HG03175 (cell line): ENCODE results near the gene DUSP10.
A peak's percentile ranks its signal among the peaks of the same experiment; 100 is the strongest.

Source experiments
- ATAC-seq: cut with Tn5 transposase; IDR thresholded peaks from one replicate; pipeline ENCODE4 v1.9.1; 2021; ENCODE audit warnings: mild to moderate bottlenecking, moderate library complexity; ENCODE audit not compliant: unreplicated experiment

The DUSP10 gene

DNA sequence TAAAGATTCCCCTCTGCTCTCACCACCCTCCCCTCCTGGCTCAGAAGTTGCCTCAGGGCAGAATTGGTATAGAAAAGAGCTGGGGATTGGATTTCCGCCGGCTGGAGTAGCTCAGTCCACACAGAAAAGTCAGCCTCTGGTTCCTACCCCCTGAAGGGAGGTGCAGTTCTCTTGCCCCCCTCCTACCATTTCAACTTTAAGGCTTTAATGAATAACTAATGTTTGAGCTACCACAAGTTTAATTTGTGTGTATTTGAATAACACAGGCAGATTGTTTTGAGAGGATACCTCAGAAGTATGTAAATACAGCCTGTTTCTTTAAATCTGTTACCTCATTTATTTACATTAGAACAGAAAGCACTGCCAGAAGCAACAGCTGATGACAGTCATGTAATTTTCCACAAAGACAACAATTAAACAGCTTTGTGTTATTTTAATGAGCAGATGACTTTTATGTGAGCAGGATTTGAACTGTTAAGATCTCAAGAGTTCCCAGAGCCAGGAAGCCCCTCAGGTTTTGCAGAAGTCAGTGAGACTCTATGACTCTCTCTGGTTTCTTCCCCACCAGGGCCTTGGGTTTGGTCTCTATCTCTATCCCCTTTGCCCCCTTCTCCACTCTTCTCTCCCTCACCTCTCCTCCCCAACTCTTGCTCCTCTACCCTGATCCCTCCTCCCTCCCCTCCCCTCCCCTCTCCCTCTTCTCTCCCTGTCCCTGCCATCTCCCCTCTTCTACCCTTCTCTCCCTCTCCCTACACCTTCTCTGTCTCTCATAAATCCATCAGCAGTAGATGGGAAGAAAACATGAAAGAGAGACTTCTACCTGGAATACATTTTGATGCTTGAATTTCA is 26.3 kb downstream of the DUSP10 start:
- no peak for ATAC-seq

- ATAC-seq = no peak
These were observed 27.4 kb downstream of the DUSP10 start for GRCh38 chr1:221714227-221715152.

GRCh38 chr1:221712776-221713431 is 29.0 kb downstream of the DUSP10 start:
- ATAC-seq = peak; percentile 51

GRCh38 chr1:221712198-221712684 is 29.6 kb downstream of the DUSP10 start:
- peak; percentile 48 for ATAC-seq

DNA sequence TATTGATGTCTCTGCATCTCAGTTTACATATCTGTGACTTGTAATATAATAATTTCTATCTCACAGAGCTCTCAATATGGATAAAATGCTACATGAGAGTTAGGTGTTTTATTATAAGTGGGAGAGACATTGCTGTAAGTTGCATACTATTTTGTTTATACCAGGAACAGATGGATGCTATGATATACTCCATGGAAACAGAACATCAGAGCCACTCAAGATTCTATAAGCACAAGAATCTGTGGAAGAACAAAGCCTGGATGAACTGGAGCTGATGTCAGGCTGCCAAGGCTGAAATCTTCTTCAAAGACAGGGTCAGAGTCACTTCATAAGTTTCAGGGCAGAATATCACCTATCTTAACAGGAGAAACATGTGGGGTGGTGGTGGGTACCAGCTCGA is 30.2 kb downstream of the DUSP10 start:
- ATAC-seq = no peak

DNA sequence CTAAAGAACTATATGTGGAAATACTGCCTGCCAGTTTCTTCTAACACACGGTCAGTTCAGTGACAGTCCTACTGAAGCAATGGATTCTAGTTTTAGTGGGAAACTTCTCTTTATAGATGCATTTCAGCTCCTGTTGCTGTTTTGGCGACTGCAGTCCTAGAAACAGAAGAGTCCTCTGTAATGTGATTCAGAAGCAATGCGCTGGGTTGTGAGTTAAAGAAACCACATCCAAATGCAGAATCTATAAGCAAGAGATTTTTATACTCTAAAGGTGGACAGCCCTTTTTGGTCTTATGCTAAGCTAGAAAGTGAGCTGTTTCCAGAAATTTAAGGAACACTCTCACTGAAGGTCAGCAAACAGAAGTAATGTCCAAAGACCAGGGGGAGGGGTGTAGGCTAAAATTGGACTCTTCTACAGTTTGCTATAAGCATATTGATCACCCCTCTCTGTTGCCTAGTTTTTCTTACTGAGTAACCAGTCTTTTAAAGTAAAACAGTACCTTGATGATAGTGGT is 30.8 kb downstream of the DUSP10 start:
- ATAC-seq = no peak

GRCh38 chr1:221709854-221710253 is 32.0 kb downstream of the DUSP10 start:
- no peak for ATAC-seq

DNA sequence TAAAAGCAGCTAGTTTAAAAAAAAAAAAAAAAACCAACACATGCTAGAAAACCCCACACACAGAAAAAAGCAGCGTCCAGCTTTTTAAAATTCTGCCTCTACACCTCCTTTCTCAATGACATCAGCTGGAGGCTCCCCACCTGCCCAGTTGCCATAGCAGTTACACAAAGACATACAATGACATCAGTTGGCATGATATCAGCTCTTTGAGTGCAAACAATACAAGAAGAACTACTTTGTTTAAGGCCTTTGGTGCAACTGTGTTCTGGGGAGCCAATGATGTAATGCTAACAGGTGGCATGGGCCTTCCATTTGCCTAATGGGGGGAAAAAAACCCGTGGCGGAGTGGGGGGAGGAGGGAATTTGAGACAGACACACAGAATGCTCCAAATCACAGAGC is 32.9 kb downstream of the DUSP10 start:
- ATAC-seq = peak; percentile 54

- ATAC-seq = peak; percentile 62
These were observed 33.8 kb downstream of the DUSP10 start for GRCh38 chr1:221708076-221708571.

DNA sequence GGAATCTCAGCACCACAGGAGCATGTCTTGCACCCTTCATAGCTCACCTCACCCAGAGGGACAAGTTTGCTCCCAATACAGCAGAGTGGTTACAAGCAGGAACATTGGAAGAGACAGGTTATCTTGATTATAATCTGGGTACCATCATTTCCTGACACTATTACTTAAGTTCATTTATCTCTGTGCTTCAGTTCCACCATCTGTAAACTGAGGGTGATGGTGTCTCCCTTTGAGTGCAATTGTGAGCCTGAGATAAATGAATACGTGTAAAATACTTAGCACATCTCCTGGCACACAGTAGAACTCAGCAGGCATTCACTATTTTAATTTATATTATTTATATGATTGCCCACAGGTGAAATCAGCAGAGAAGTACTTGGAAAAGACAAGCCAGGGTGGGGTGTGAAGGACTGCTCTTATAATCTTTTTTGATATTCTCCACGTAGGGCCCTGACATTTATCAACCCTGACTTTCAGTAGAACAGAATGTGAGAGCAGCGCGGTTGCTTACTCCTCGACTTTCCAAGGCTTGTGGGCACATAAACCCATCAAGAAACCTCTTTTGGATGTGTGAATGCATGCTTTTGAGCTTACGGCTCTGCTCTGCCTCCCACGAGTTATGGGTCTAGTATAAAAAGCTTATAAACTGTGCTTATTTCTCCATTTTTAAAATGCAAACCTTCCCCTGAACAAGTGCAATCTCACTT is 34.9 kb downstream of the DUSP10 start:
- no peak for ATAC-seq

- no peak for ATAC-seq
These were observed 35.7 kb downstream of the DUSP10 start for GRCh38 chr1:221706191-221706590.

- ATAC-seq = no peak
These were observed 37.6 kb downstream of the DUSP10 start for GRCh38 chr1:221704306-221704705.

- no peak for ATAC-seq
These were observed 40.2 kb downstream of the DUSP10 start for GRCh38 chr1:221701570-221702186.

DNA sequence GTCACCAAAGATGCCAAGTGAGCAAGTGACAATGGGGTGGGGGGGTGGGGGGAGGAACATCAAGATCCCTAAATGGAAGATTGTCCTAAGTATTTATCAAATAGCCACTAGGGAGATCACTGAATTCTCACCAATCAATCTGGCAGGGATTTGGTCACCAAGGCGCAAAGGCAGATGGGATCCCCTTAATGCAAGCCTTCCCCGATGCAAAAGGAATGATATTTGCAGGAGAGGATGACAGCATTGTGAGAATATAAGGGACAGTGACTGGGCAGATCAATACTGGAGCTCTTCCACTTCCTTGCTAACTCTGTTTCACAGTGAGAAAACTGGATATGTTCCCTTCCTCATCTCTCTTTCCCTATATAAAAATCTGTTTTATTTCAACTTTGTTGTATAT is 40.9 kb downstream of the DUSP10 start:
- ATAC-seq = no peak

DNA sequence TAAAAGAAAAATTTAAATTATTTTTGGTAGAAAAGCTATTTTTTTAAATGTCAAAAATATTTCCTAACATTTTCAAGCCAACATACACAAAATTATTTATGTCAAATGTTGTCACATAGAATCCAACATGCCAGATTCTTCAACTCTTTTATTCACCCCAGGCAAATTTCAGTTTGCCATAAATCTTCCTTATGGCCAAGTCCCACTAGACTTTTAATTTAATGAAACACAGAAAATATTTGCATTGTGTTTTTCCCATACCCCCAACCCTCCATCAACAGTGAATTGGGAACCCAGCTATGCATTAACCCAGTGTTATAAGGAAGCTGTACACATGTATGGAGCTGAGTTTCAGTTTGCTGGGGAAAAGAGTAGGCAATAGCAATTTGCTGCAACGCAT is 41.4 kb downstream of the DUSP10 start:
- no peak for ATAC-seq

- no peak for ATAC-seq
These were observed 41.8 kb downstream of the DUSP10 start for GRCh38 chr1:221699978-221700519.

DNA sequence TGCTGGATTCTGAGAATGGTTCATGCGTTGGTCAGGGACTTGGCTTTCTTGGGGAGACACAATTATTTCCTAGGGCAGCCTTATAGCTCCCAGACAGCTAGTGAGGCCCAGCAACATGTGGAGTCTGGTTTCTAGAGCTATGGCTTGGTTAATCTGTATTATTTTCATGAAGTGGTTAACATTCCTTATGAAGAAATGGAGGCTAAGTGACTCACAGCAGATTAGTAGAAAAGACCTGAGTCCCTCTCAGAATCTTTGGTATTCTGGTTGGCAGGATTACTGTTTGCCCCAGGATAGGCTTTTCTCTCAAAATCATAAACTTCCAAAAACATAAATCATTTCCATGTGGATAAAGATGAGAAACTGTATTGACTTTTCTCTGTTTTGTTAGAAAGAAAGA is 42.3 kb downstream of the DUSP10 start:
- ATAC-seq = no peak

DNA sequence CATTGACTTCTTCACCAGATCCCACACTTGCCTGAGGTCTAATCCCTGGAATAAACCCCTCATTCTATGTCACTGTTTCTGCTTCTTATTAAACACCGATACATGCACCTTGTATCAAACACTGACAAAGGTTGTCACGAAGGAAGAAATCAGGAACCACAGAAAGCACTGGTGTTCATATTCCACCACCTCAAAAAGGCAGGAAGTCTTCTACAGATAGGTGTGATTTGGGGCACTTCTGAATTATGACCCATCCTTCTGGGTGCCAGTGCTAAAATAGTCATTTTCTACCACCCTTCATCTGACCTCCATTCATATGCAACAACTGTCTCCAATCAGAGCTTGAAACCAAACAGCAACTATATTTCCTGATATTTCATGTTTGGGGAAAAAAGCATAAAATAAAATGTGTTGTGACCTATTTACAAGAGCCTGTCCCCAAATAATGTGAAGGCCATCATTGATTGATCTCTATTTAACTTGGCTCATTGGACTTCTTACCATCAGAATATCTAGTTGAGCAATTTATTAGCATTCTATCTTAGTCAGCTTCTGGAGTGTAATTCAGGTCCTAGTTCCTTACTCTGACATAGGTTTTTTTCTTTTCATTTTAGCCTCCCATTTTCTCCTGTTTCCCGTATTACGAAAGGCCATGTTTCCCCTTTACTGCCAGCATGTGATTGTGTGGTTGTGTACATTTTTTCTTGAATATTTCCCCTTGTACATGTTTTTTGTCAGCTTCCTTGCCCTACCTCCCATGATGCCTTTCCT is 43.1 kb downstream of the DUSP10 start:
- ATAC-seq = no peak
